Transverse colon (tissue), 4 donors: ENCODE measurements around the gene TPD52L1.

ENCODE experiments used
- POLR2A ChIP-seq: fragments of 450-650 bp; IDR thresholded peaks from one replicate; pipeline ENCODE4 v1.6.1; 2016; ENCODE audit warnings: antibody characterized with exemption, mild to moderate bottlenecking, moderate library complexity
- POLR2AphosphoS5 ChIP-seq, 3 donors: sonication (generic); formaldehyde crosslinking; IDR thresholded peaks; one replicate each; pipeline ENCODE4 v1.6.1; 2016; ENCODE audit warnings: antibody characterized with exemption in 3 of 3
- TF ChIP-seq, protein P1 (sequence below), 5 experiments: fragments of 200-600 bp in 3 of 5; fragments of 450-650 bp in 2 of 5; sonication (generic) in 3 of 5; IDR thresholded peaks; 1 replicate in 2 of 5; 2 replicates in 3 of 5; pipeline ENCODE4 v1.5.1; 2016 to 2017; ENCODE audit warnings: antibody characterized with exemption in 5 of 5, inconsistent platforms in 3 of 5, mild to moderate bottlenecking in 2 of 5, moderate library complexity in 1 of 5

DNA sequence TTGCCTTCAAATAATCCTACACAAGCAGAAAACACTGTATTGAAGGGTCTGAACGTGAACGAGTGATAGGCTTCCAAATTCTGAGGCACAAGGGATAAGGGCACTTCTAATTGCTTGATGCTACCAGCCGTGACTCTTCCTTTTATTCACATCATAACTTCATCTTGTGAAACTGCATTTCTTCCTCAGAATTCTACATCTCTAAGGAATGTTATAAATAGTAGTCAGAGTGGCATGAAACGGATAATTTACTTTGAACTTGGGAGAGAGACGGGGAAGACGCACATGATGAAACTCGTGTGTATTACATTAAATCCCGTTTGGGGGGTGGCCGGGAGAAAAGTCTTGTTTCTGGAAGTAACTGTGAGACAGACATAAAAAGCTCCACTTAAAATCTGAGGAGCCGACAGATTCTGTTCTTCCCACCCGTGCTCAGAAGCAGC is 147.4 kb downstream of the TPD52L1 start:
- TF ChIP-seq, protein P1, sequence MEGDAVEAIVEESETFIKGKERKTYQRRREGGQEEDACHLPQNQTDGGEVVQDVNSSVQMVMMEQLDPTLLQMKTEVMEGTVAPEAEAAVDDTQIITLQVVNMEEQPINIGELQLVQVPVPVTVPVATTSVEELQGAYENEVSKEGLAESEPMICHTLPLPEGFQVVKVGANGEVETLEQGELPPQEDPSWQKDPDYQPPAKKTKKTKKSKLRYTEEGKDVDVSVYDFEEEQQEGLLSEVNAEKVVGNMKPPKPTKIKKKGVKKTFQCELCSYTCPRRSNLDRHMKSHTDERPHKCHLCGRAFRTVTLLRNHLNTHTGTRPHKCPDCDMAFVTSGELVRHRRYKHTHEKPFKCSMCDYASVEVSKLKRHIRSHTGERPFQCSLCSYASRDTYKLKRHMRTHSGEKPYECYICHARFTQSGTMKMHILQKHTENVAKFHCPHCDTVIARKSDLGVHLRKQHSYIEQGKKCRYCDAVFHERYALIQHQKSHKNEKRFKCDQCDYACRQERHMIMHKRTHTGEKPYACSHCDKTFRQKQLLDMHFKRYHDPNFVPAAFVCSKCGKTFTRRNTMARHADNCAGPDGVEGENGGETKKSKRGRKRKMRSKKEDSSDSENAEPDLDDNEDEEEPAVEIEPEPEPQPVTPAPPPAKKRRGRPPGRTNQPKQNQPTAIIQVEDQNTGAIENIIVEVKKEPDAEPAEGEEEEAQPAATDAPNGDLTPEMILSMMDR (IDR thresholded peaks at IDR 0.05): no peak
- no peak for TF ChIP-seq POLR2AphosphoS5 (IDR thresholded peaks at IDR 0.05)
- no peak for TF ChIP-seq POLR2A
